ENCODE measurements around the gene TRIM13.
"Not testable (repeated sequence)": the region's sequence is repeated elsewhere in the genome, so short reads cannot be mapped to it uniquely, and the experiment has no call there.

The TRIM13 gene, protein sequence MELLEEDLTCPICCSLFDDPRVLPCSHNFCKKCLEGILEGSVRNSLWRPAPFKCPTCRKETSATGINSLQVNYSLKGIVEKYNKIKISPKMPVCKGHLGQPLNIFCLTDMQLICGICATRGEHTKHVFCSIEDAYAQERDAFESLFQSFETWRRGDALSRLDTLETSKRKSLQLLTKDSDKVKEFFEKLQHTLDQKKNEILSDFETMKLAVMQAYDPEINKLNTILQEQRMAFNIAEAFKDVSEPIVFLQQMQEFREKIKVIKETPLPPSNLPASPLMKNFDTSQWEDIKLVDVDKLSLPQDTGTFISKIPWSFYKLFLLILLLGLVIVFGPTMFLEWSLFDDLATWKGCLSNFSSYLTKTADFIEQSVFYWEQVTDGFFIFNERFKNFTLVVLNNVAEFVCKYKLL

DNA sequence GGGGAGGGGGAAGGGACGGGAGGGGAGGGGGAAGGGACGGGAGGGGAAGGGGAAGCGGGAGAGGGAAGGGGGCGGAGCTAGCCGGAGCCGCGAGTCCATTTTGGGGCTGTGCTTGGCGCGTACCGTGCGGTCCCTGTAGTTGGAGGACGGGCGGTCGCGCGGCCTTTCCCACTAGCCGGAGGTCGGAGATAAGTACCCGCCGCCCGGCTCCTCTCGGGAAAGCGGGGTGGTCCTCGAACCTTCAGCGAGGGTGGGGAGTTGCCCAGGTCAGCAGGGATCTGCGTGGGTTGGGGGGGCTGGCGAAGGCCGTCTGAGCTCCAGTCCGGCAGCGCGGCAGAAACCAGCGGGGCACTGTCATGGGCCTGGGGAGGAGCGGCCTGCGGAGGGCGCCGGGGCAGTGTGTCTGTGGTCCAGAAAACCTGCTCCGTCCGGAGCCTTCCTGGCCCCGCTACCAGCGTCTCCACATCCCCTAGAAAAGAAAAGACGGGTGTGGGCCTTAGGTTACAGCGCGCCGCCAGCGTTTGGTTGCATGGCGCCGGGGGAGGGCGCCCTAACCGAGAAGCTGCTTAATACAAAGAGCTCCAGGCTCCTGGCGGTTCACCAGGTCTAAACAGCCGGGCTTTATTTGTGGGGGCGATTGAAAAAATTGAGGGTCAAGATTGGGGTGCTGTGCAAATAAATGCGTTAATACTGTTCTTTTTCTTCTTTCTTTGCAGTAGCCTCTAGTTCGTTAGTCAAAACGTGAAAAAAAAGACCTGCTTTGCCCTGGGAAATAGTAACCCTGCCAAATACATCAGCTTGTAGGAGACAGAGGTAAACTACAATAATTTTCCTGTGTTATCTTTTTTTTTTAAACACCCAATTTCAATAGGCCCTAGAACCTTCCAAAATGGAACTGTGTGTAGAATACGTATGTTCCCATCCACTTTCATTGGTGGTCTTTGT, at the start of gene TRIM13:
TSS of gene TRIM13 (plus strand) at position 92 of the 945 bp plus-strand sequence. CDS start 14,899 bp downstream, outside the sequence.
- DNase-seq (ENCODE audit: low read depth in 2 of 2): peak; percentile 75 to 77

DNA sequence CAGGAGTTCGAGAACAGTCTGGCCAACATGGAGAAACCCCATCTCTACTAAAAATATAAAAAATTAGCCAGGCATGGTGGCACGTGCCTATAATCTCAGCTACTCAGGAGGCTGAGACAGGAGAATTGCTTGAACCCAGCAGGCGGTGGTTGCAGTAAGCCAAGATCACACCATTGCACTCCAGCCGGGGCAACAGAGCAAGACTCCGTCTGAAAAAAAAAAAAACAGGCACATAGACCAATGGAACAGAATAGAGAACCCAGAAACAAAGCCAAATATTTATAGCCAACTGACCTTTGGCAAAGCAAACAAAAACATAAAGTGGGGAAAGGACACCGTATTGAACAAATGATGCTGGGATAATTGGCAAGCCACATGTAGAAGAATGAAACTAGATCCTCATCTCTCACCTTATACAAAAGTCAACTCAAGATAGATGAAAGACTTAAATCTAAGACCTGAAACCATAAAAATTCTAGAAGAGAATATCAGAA, 48.0 kb upstream of the TRIM13 start:
- not testable (repeated sequence) for DNase-seq (ENCODE audit: low read depth in 2 of 2)

DNA sequence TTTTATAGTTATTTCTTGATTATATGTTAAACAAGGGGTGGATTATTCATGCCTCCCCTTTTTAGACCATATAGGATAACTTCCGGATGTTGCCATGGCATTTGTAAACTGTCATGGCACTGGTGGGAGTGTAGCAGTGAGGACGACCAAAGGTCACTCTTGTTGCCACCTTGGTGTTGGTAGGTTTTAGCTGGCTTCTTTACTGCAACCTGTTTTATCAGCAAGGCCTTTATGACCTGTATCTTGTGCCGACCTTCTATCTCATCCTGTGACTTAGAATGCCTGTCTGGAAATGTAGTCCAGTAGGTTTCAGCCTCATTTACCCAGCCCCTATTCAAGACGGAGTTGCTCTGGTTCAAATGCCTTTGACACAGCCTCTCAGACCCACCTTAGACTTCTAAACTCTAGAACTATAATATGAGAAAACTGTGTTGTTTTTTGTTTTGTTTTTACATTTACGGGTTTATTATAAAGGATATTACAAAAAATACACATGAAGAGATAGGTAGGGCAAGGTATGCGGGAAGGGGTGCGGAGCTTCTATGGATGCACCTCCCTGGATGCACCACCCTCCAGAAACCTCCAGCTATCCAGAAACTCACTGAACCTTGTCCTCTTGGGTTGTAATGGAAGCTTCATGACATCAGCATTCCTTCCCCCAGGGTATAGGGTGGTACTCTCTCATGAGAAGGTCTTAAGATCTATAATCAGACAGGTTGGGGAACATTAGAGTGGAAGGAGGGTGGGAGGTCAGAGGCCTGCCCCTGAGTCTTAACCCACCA, 44.9 kb upstream of the TRIM13 start:
- DNase-seq (ENCODE audit: low read depth in 2 of 2): no peak

DNA sequence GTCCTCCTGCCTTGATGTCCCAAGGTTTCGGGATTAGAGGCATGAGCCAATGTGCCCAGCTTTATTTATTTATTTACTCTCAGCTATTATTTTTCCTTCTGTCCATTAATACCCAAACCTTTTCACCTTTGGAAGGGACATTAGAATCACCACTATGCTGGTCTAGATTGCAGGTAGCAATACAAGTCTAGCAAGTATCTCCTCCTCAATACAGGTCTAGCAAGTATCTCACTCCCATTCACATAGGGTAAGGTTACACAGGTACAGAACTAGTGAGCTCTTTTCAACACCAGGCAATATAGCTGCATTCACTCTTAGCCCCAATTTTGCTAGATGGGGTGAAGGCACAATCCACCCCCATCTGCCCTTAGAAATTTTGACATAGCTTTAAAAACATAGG, 43.3 kb upstream of the TRIM13 start:
- DNase-seq (ENCODE audit: low read depth in 2 of 2): no peak

DNA sequence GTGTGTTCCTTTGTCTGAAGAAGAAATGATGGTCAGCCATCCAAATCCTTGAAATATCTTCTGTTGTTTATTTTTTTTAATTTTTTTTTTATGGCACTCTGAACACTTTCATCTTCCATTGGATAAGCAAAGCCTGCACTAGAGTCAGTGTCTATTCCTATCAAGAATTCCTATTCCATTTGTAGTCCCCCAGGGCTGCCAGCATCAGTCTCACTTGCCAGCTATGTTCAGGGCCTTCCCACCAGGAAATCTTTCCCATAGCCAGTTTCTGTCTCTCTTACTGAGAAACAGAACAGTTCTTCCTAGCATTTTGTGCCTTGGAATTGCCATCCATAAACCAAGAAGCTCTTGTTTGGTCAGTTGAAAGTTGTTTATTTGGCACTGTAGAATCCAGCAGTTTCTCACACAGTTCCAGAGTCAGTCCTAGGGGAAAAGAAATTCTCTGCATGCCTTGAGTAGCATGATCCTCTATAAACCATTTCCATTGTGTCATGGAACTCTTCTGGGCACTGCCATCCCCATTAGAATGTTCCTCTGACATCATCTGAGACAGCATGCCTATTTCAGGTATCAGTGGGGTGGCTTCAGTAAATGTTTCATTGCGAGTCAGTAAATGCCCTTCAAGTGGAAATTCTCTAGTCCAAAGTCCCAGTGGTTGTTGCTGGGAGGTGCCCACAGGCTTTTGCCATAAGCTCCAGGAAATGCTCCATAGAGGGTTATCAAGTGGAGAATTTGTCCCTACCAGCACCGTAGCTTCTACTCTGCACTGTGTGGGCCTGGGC, 42.0 kb upstream of the TRIM13 start:
- DNase-seq (ENCODE audit: low read depth in 2 of 2): no peak

DNA sequence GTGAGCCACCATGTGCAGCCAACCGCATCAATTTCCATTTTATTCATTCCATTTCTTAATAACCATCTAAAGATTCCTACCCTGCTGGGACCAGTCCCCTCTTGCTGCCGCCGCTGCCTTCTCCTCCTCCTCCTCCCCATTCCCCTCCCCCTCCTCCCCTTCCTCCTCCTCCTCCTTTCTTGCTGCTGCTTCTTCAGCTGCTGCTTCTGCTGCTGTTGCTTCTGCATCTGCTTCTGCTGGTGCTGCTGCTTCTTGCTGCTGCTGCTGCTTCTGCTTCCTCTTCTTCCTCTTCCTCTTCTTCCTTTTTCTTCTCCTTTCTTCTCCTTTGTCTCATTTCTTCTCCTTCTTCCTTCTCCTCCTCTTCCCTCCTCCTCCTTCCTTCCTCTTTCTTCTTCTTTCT, 40.7 kb upstream of the TRIM13 start:
- no peak for DNase-seq (ENCODE audit: low read depth in 2 of 2)

DNA sequence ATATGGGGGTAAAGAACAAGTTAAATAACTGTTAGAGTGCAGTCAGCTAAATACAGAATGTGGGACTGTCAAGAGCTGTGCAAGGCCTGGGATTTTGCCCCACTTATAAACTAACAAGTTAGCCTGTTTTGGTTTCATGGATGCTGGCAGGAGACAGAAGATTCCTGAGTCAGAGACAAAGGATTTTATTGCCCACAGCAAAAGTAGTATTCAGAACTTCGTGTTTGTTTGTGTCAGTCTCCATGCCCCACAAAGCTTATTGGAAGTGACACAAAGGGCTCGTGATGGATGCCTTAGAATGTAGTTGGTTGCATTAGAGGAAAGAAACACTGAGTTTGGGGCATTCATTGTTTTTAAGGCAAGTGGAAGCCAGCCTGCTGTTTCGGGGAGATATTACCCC, 38.5 kb upstream of the TRIM13 start:
- DNase-seq (ENCODE audit: low read depth in 2 of 2): no peak

DNA sequence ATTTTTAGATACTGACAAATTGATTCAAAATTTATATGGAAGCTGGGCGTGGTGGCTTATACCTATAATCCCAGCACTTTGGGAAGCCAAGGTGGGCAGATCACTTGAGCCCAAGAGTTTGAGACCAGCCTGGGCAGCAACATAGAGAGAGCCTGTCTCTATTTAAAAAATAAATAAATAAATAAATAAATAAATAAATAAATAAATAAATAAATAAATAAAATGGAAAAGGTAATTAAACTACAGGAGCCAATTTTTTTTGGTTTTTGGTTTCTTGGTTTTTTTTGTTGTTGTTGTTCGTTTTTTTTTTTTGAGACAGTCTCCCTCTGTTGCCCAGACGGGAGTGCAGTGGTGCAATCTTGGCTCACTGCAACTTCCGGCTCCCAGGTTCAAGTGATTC, 29.4 kb upstream of the TRIM13 start:
- DNase-seq (ENCODE audit: low read depth in 2 of 2): no peak

DNA sequence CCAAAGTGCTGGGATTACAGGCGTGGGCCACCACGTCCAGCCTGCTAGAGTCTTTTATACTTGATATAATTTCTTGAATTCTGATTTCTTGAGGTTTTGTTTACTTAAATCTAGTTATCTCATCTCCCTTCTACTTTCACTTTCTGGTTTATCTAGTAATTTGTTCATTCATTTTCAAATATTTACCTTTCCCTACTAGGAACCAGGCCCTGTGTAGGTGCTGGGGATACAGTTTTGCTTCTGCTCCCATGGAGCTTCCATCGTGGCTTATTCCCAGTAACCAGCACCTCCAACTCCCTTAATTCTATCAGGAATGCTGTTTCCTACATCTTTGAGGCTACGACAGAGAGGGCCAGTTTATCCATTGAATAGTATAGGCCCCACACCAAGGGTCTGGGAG, 24.1 kb upstream of the TRIM13 start:
- DNase-seq (ENCODE audit: low read depth in 2 of 2): no peak

DNA sequence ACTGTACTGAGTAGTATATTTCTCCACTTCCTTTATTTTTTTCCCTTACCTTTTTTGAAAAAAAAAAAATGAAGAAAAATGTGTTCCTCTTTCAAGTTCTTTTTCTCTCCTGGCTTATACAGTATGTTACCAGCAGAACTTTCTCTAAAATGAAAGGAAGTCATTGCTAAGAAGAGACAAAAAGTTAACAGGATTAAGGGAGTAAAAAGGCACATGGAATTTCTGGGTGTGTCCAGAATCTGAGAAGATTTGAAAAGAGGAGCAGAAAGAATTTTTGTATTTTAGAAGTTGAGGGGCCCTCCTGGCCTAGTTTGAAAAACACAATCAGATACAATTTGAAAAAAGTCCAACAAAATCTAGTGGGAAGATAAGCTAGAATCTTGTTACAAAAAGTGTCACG, 21.0 kb upstream of the TRIM13 start:
- DNase-seq (ENCODE audit: low read depth in 2 of 2): no peak

DNA sequence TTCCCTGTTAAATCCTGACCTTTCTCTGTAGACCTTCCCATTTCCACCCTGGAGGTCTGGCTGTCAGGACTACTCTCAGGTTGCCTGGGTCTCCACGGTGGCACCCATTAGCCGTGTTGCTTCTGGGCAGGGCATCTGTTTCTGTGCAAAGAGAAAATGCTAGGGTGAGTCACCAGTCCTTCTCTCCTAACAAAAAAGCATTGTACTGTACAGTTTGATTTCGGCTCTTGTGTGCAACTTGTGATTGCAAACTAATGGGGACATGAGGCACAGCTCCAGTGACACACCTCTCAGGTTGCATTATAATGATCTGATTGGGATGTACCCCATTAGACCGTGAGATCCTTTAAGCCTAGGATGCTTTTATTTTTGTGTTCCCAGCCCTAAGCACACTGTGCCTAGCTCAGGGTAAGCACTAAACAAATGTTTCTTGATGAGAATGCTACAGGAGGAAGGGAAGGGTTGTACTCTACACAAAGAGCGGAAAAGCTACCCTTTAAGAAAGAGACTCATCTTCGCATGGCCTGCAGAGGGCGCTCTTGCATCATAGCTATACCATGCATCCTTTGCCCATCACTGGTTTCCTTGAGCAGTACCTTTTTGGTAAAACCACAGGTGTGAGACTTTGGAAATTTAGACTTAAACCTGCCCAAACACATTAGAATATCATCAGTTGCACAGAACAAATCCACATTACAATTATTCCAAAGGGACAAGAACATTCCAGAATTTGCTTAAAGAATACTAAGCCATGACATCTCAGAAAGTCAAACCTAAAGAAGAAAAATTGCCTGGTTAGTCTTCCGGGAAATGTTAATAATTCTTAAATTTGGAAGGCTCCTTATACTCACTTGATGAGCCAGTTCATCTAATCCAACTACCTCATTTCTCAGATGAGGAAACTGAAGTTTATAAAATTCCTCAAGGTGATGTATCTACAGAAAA, 20.3 kb upstream of the TRIM13 start:
- DNase-seq (ENCODE audit: low read depth in 2 of 2): peak; percentile 19 to 35

DNA sequence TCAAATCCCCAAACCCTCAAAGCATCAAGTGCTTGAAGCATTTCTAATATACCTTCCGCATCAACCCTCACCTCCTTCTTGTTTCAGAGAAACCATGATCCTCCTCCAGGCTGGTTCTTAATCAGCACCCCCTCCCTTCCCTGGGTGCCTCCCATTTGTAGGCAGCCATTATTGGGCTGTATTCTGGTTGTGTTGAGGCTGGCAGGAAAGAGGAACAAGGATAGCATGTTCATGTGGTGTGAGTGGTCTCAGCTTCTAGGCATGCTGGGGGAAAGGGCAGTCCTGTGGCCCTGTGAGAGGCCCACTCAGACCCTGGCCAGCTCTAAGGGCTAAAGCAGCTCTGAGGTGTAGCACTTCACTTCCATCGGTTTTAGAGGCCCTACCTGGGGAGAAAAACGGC, 18.9 kb upstream of the TRIM13 start:
- DNase-seq (ENCODE audit: low read depth in 2 of 2): no peak

DNA sequence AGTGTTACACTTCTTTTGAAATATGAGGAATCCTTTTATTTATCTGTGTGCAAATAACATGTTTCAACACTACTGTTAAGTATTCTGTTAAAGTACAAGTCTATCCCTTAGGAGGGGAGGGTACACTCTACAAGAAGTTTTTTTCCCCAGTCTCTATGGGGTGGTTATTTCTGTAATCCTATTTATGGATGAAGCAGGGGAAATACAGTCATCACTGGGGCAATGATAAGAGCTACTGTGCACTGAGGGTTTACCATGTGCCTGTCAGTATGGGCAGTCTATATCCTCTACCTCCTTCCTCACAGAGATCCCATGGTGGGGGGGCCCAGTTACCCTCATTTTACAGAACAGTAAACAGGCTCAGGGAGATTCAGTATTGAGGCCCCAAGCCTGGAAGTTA, 16.6 kb upstream of the TRIM13 start:
- DNase-seq (ENCODE audit: low read depth in 2 of 2): no peak

DNA sequence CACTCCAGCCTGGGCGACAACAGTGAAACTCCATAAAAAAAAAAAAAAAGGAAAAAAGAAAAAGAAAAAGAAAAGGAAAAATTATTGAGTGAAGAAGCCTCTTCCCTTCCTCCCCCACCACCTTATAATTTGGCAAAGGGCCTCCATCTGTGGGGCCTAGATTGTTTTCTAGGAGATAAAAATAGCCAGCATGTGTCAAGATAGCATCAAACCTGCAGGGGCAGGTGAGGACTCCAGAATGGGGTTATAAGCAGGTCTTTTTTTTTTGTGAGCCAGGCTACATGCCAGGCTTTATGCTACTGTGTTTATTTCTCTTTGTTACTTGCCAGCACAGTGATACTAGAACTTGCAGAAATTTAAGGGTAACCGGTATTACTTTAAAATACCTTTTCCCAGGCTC, 11.7 kb upstream of the TRIM13 start:
- no peak for DNase-seq (ENCODE audit: low read depth in 2 of 2)

DNA sequence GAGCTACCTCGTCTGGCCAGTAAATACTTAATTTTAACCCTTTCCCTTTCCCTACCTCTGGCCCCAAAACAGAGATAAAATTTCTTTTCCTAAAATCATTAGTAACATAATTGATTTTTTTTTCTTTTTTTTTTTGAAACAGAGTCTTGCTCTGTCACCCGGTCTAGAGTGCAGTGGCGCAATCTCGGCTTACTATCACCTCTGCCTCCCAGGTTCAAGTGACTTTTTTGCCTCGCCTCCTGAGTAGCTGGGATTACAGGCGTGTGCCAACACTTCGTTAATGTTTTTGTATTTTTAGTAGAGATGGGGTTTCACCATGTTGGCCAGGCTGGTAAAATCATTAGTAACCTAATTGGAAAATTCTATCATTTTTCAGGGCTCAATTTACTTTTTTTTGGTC, 10.4 kb upstream of the TRIM13 start:
- no peak for DNase-seq (ENCODE audit: low read depth in 2 of 2)

DNA sequence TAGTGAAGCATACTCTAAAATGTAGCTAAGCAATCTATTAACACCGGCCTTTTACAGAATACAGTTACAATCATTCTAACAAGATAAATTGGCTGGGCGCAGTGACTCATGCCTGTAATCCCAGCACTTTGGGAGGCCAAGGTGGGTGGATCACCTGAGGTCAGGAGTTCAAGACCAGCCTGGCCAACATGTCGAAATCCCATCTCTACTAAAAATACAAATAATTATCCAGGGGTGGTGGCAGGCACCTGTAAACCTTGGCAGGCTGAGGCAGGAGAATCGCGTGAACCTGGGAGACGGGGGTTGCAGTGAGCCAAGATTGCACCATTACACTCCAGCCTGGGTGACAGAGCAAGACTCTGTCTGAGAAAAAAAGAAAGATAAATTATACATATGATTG, 6.2 kb upstream of the TRIM13 start:
- DNase-seq (ENCODE audit: low read depth in 2 of 2): not testable (repeated sequence)

DNA sequence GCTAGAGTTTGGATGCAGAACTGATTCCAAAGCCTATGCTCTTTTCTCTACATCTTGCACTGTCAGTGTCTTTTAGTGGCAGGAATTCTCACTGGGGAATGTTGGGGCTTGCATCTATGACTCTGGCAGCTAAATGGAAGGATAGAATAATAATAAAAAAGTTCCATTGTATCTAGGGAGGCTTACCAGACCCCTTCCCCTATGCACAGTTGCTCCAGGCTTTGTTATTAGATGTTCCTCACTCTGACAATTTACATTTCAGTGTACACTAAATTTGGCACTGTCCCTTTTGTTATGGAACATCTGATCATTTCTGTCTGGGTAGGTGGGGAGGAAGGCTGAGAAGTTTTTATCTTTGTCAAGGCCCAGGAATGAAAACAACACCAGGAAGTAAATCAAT, 3.7 kb upstream of the TRIM13 start:
- DNase-seq (ENCODE audit: low read depth in 2 of 2): no peak

DNA sequence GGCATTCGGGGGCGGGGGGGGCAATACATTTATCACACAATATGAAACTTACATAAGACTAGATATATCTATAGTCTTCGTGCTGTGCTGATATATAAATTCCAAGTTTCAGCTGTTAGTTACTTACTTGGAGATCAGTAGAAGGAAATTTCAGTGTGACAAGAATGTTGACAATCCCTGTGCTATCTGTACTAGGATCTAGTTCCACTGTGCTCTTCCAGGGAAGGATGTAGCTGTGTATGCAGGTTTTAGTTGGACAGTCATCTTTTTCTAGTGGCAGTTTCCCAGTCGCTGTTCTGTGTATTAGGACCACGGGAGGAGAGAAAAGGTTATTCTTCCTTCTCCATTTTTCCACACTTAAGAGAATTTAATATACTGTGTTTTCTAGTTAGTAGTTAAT, 3.2 kb upstream of the TRIM13 start:
- no peak for DNase-seq (ENCODE audit: low read depth in 2 of 2)

DNA sequence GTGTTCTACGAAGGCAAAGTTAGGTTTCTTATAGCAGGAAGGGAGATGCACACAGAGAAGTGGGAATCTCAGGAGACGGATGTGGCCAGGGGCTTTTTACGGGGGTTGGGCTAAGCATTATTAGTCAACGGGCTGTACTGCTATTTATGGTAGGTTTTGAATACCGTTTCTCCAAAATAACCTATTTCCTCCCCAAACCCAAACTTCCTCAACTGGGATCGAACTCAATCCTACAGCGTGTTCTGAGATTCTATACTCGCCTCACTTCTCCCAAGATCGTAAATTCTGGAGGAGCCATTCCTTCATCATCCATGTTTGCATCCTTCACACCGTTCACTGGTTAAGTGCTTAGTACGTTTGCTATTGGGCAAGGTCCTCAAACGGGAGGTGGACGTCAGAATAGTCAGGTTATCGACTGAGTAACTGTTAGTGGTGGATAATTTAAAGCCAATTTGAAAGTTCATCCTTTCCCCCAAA, 1.2 kb upstream of the TRIM13 start:
- no peak for DNase-seq (ENCODE audit: low read depth in 2 of 2)

All from fibroblast of skin of left quadriceps (primary cell).